ENCODE data around the gene INSYN1. TPM values are rescaled to one million over a fixed set of nuclear protein-coding genes. Genes with fewer than 3 reads are reported as not detected.
"Not testable (repeated sequence)": the region's sequence is repeated elsewhere in the genome, so short reads cannot be mapped to it uniquely, and the experiment has no call there.

Gene INSYN1
- total RNA-seq, 8 experiments from 2014 or later: 0.49 to 46.6 (median 26.5) TPM

DNA sequence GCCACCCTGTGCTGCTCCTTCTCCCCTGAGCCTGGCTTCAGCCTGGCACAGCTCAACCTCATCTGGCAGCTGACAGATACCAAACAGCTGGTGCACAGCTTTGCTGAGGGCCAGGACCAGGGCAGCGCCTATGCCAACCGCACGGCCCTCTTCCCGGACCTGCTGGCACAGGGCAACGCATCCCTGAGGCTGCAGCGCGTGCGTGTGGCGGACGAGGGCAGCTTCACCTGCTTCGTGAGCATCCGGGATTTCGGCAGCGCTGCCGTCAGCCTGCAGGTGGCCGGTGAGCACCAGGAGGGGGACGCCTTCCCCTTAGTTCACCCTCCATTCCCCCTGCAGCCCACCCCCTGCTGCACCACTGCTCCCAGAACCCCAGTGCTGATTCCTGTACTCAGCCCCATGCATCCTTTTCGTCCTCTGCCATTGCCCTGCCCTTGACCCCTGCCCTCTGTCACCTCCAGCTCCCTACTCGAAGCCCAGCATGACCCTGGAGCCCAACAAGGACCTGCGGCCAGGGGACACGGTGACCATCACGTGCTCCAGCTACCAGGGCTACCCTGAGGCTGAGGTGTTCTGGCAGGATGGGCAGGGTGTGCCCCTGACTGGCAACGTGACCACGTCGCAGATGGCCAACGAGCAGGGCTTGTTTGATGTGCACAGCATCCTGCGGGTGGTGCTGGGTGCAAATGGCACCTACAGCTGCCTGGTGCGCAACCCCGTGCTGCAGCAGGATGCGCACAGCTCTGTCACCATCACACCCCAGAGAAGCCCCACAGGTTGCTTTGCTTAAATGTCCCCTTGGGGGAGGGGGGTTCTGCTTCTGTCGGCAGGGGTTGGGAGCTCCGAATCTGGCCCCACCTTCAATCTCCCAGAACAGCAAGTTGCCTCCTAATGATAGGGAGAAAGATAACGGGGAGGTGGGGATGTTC lies 50.6 kb downstream of the INSYN1 start:
- in situ Hi-C loops (cut with MboI; ENCODE audit: low pct_unique_long_range_greater_than_20kb in 2 of 9, low sequenced_read_pairs in 9 of 9, unreplicated experiment in 9 of 9): loop anchor here in 4 of 9 experiments (25.0 kb wide), 3 partner anchors 140 to 390 kb away; no protein-coding TSS in a partner anchor
- H3K27ac ChIP-seq; H3K4me3 ChIP-seq; ATAC-seq (replicated peaks in 6 of 8); H3K4me1 ChIP-seq (replicated peaks in 1 of 2): not testable (repeated sequence)
- 40 to 100% methylated on average over 1 of the region's 33 CpGs; no CpG with 5 or more reads in 8 of the 10 experiments for WGBS, 10 experiments

- Histone ChIP-seq H3K4me3 (no peak overlapping the region), H3K4me1 (replicated peaks in 1 of 2) (peaks cover 9 to 10% of the 10 kb centered on the region in 2 donors), H3K27ac (no peak overlapping the region)
- 0 to 67% (median 36%) methylated on average over 1 to 8 of the region's 13 CpGs; no CpG with 5 or more reads in 1 of the 10 experiments for WGBS, 10 experiments
- ATAC-seq (replicated peaks in 6 of 8): peak; percentile 25 to 78 (median 63)
- in situ Hi-C loops (cut with MboI; ENCODE audit: low pct_unique_long_range_greater_than_20kb in 2 of 9, low sequenced_read_pairs in 9 of 9, unreplicated experiment in 9 of 9): loop anchor here in 4 of 9 experiments (25.0 kb wide), 3 partner anchors 138 to 388 kb away; no protein-coding TSS in a partner anchor
Measured at GRCh38 chr15:73700041-73700842, 52.9 kb downstream of the INSYN1 start.

DNA sequence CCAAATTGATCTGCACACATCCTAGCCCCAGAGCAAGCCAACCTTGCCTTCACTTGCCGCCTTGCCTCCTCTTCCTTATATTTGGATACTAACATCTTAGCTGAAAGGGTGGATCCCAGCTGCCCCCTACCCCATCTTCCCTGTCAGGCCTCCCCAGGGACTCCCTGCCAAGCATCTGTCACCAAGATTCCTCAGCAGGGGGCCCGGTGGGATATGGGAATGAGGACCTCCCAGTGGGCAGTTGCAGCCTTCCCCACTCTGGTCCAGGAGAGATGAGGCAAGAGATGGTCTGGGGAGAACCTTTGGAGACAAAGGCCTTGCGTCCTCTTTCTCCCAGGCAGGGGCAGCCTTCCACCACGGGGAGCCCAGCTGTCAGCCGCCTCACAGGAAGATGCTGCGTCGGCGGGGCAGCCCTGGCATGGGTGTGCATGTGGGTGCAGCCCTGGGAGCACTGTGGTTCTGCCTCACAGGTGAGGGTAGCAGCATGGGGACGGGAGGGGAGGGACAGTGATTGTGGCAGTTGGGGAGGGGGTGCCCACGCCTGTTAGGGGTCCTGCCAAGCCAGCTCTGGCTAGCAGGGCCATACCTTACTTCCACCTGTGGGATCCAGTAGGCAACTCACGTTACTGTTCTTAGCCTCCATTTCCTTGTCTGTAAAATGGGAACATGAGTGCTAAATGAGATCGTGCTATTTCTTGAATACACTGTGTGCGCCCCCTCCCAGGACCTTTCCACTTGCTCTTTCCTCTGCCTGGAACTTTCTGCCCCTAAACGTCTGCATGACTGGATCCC lies 53.7 kb downstream of the INSYN1 start:
- Histone ChIP-seq H3K27ac (no peak overlapping the region), H3K4me1 (replicated peaks in 1 of 2) (peaks cover 9 to 10% of the 10 kb centered on the region in 2 donors), H3K4me3 (no peak overlapping the region)
- in situ Hi-C loops (cut with MboI; ENCODE audit: low pct_unique_long_range_greater_than_20kb in 2 of 9, low sequenced_read_pairs in 9 of 9, unreplicated experiment in 9 of 9): loop anchor here in 6 of 9 experiments (5.0 to 25.0 kb wide), 6 partner anchors 62 to 412 kb away; no protein-coding TSS in a partner anchor
- WGBS, 10 experiments: 70 to 100% methylated on average over 1 to 2 of the region's 14 CpGs; no CpG with 5 or more reads in 8 of the 10 experiments
- ATAC-seq (replicated peaks in 6 of 8): no peak

GRCh38 chr15:73697033-73697467 lies 56.1 kb downstream of the INSYN1 start:
- Histone ChIP-seq H3K4me3 (no peak overlapping the region), H3K27ac (peak overlapping the region; percentile 24 to 36), H3K4me1 (replicated peaks in 1 of 2) (peaks cover 9 to 10% of the 10 kb centered on the region in 2 donors)
- peak; percentile 70 to 91 (median 86) for ATAC-seq (replicated peaks in 6 of 8)
- 0 to 39% methylated on average over 1 to 3 of the region's 9 CpGs; no CpG with 5 or more reads in 8 of the 10 experiments for WGBS, 10 experiments
- in situ Hi-C loops (cut with MboI; ENCODE audit: low pct_unique_long_range_greater_than_20kb in 2 of 9, low sequenced_read_pairs in 9 of 9, unreplicated experiment in 9 of 9): loop anchor here in 6 of 9 experiments (5.0 to 25.0 kb wide), 5 partner anchors 60 to 410 kb away; no protein-coding TSS in a partner anchor

GRCh38 chr15:73696641-73697001 lies 56.5 kb downstream of the INSYN1 start:
- 67 to 100% methylated on average over 1 of the region's 1 CpG; no CpG with 5 or more reads in 8 of the 10 experiments for WGBS, 10 experiments
- ATAC-seq (replicated peaks in 6 of 8): no peak
- H3K4me3 ChIP-seq: no peak overlapping the region
- H3K4me1 ChIP-seq (replicated peaks in 1 of 2): peaks cover 11 to 15% of the 10 kb centered on the region in 2 donors
- in situ Hi-C loops (cut with MboI; ENCODE audit: low pct_unique_long_range_greater_than_20kb in 2 of 9, low sequenced_read_pairs in 9 of 9, unreplicated experiment in 9 of 9): loop anchor here in 6 of 9 experiments (5.0 to 25.0 kb wide), 5 partner anchors 59 to 409 kb away; no protein-coding TSS in a partner anchor
- H3K27ac ChIP-seq: peak overlapping the region; percentile 24 to 36

- 40 to 85% (median 62%) methylated on average over 2 to 10 of the region's 16 CpGs; no CpG with 5 or more reads in 6 of the 10 experiments for WGBS, 10 experiments
- Histone ChIP-seq H3K27ac (peak overlapping the region in 1 of 2 donors; percentile 24), H3K4me1 (replicated peaks in 1 of 2) (peaks cover 17 to 18% of the 10 kb centered on the region in 2 donors), H3K4me3 (no peak overlapping the region)
- in situ Hi-C loops (cut with MboI; ENCODE audit: low pct_unique_long_range_greater_than_20kb in 2 of 9, low sequenced_read_pairs in 9 of 9, unreplicated experiment in 9 of 9): loop anchor here in 6 of 9 experiments (5.0 to 25.0 kb wide), 5 partner anchors 59 to 409 kb away; no protein-coding TSS in a partner anchor
- ATAC-seq (replicated peaks in 6 of 8): no peak
Measured at GRCh38 chr15:73695773-73696640, 57.1 kb downstream of the INSYN1 start.

- WGBS, 10 experiments: 80% methylated on average over 1 of the region's 5 CpGs; no CpG with 5 or more reads in 9 of the 10 experiments
- Histone ChIP-seq H3K4me3 (no peak overlapping the region), H3K4me1 (replicated peaks in 1 of 2) (peaks cover 18 to 19% of the 10 kb centered on the region in 2 donors), H3K27ac (no peak overlapping the region)
- in situ Hi-C loops (cut with MboI; ENCODE audit: low pct_unique_long_range_greater_than_20kb in 2 of 9, low sequenced_read_pairs in 9 of 9, unreplicated experiment in 9 of 9): loop anchor here in 6 of 9 experiments (10.0 to 25.0 kb wide), 4 partner anchors 132 to 407 kb away; no protein-coding TSS in a partner anchor
- peak in 2 of 8 experiments; percentile 16 to 35 for ATAC-seq (replicated peaks in 6 of 8)
Measured at GRCh38 chr15:73694419-73694818, 58.7 kb downstream of the INSYN1 start.

DNA sequence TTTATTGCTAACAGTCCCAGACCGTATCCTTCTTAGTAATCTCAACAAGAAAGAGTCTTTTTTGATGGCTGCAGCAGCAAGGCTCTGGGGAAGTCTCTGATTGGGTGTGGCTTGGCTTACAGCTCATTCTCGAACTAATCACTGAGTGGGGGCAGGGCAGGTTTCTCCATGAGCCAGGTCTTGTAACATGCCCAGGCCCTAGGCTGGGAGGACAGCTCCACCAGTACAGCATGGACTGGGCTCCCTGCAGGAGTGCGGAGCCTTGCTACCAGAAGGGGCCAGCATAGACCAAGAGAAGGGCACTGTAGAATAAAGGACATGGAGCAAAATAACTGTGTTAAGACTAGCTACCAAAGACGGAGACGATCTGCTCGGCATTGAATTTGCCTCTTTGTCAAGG lies 61.8 kb downstream of the INSYN1 start:
- Histone ChIP-seq H3K4me1 (replicated peaks in 1 of 2) (peaks cover 21 to 23% of the 10 kb centered on the region in 2 donors), H3K4me3 (no peak overlapping the region), H3K27ac (peak overlapping the region; percentile 2 to 52)
- WGBS, 10 experiments: 0 to 83% (median 59%) methylated on average over 1 to 6 of the region's 6 CpGs; no CpG with 5 or more reads in 2 of the 10 experiments
- in situ Hi-C loops (cut with MboI; ENCODE audit: low pct_unique_long_range_greater_than_20kb in 2 of 9, low sequenced_read_pairs in 9 of 9, unreplicated experiment in 9 of 9): loop anchor here in 6 of 9 experiments (10.0 to 25.0 kb wide), 4 partner anchors 129 to 404 kb away; no protein-coding TSS in a partner anchor
- ATAC-seq (replicated peaks in 6 of 8): peak; percentile 64 to 94 (median 70)

DNA sequence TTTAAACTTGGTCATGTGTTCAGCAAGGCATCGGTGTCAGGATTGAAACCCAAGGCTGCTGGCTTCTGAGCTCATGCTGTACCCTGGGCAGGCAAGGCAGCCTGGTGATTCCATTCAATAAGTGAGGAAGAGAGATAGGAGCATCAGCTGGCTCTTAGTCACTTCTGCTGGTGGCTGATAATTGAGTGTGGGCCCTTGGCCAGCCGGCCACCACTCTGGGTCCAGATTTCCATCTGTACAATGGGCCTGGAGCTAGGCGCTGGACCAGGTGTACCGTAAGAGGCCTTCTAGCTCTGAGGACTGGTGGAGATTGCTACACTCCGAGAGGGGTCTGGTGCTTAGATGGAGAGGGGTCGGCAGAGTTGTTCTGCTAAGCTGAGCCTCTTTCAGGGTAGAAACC lies 64.7 kb downstream of the INSYN1 start:
- Histone ChIP-seq H3K27ac (no peak overlapping the region), H3K4me3 (no peak overlapping the region), H3K4me1 (replicated peaks in 1 of 2) (peaks cover 32 to 34% of the 10 kb centered on the region in 2 donors)
- in situ Hi-C loops (cut with MboI; ENCODE audit: low pct_unique_long_range_greater_than_20kb in 2 of 9, low sequenced_read_pairs in 9 of 9, unreplicated experiment in 9 of 9): loop anchor here in 6 of 9 experiments (25.0 kb wide), 3 partner anchors 126 to 401 kb away; no protein-coding TSS in a partner anchor
- no peak for ATAC-seq (replicated peaks in 6 of 8)
- WGBS, 10 experiments: 17 to 93% (median 85%) methylated on average over 1 to 5 of the region's 6 CpGs; no CpG with 5 or more reads in 4 of the 10 experiments

GRCh38 chr15:73687351-73687750 lies 65.8 kb downstream of the INSYN1 start:
- Histone ChIP-seq H3K4me1 (replicated peaks in 1 of 2) (peaks cover 32 to 36% of the 10 kb centered on the region in 2 donors), H3K27ac (no peak overlapping the region), H3K4me3 (no peak overlapping the region)
- 60 to 100% (median 93%) methylated on average over 1 of the region's 2 CpGs; no CpG with 5 or more reads in 6 of the 10 experiments for WGBS, 10 experiments
- in situ Hi-C loops (cut with MboI; ENCODE audit: low pct_unique_long_range_greater_than_20kb in 2 of 9, low sequenced_read_pairs in 9 of 9, unreplicated experiment in 9 of 9): loop anchor here in 6 of 9 experiments (25.0 kb wide), 3 partner anchors 125 to 400 kb away; no protein-coding TSS in a partner anchor
- ATAC-seq (replicated peaks in 6 of 8): no peak

Measured in motor neuron (in vitro differentiated cells).